HUES48 (cell line): ENCODE results near the gene AMZ1.

Source experiments
- H3K27ac ChIP-seq: one replicate; pipeline ENCODE4 v1.7.0; 2013; ENCODE audit warnings: low read depth, low read length, inconsistent platforms
- H3K27me3 ChIP-seq: 2 replicates; pipeline ENCODE4 v1.6.1; 2013; ENCODE audit warnings: mild to moderate bottlenecking, low read length; ENCODE audit not compliant: control insufficient read depth, insufficient read depth
- H3K36me3 ChIP-seq: 2 replicates; pipeline ENCODE4 v1.6.1; 2013; ENCODE audit warnings: low read length; ENCODE audit not compliant: control insufficient read depth, insufficient read depth
- H3K4me1 ChIP-seq: 2 replicates; pipeline ENCODE4 v1.6.1; 2013; ENCODE audit warnings: mild to moderate bottlenecking, low read length; ENCODE audit not compliant: control insufficient read depth, insufficient read depth
- H3K4me3 ChIP-seq: 2 replicates; pipeline ENCODE4 v1.5.1; 2013; ENCODE audit warnings: mild to moderate bottlenecking, low read depth, low read length
- H3K9ac ChIP-seq: 2 replicates; pipeline ENCODE4 v1.6.1; 2013; ENCODE audit warnings: mild to moderate bottlenecking, low read depth, low read length, moderate library complexity
- H3K9me3 ChIP-seq: 2 replicates; pipeline ENCODE4 v1.6.1; 2013; ENCODE audit warnings: low read length; ENCODE audit not compliant: control insufficient read depth, insufficient read depth

Gene AMZ1

DNA sequence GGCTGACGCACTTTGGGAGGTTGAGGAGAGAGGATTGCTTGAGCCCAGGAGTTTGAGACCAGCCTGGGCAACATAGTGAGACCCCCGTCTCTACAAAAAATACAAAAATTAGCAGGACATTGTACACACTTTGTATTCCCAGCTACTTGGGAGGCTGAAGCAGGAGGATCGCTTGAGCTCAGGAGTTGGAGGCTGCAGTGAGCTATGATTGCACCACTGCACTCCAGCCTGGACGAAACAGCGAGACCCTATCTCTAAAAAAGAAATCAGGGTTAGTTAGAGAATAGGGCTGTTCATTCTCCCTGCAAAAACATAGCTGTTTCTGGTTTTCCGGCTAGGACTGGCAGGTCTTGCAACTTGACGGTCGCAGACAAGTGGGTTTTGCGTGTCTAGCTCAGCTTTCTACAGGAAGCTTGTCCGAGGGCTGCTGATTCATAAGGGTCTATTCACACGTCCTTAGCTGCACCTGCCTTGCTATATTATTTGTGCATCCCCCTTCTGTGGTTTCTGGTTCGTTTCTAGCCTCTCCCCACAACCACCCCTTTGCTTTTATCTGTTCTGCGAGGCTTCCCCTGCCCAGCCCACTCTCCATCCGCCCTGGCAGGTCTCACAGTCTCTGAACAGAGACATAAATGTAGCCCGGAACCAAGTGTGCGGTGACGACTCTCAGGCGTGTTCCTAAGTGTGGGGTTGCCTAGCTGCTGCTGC, 10.7 kb downstream of the AMZ1 start:
- Histone ChIP-seq H3K27ac (no peak overlapping the region), H3K27me3 (no peaks in the 10 kb centered on the region), H3K36me3 (no peaks in the 10 kb centered on the region), H3K4me3 (no peak overlapping the region), H3K9me3 (no peaks in the 10 kb centered on the region), H3K4me1 (no peaks in the 10 kb centered on the region), H3K9ac (no peak overlapping the region)

DNA sequence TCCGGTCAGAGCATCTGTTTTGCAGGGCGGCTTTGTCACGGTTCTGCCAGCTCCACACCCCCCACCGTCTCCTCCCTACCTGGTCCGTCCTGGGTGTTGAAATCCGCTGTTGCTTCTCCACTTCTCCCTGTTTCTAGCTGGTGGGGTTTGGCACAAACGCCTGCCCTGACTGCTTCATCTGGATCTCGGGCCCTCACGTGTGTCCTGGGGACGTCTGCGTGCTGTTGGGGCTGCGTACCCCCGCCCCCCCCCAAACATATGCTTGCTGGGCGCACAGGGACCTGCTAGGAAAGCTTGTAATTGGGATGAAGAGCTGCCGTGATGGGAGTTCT, 11.3 kb downstream of the AMZ1 start:
- no peak overlapping the region for H3K9ac ChIP-seq
- no peak overlapping the region for H3K27ac ChIP-seq
- H3K4me1 ChIP-seq: no peaks in the 10 kb centered on the region
- H3K4me3 ChIP-seq: no peak overlapping the region
- H3K9me3 ChIP-seq: no peaks in the 10 kb centered on the region
- H3K27me3 ChIP-seq: no peaks in the 10 kb centered on the region
- H3K36me3 ChIP-seq: no peaks in the 10 kb centered on the region

DNA sequence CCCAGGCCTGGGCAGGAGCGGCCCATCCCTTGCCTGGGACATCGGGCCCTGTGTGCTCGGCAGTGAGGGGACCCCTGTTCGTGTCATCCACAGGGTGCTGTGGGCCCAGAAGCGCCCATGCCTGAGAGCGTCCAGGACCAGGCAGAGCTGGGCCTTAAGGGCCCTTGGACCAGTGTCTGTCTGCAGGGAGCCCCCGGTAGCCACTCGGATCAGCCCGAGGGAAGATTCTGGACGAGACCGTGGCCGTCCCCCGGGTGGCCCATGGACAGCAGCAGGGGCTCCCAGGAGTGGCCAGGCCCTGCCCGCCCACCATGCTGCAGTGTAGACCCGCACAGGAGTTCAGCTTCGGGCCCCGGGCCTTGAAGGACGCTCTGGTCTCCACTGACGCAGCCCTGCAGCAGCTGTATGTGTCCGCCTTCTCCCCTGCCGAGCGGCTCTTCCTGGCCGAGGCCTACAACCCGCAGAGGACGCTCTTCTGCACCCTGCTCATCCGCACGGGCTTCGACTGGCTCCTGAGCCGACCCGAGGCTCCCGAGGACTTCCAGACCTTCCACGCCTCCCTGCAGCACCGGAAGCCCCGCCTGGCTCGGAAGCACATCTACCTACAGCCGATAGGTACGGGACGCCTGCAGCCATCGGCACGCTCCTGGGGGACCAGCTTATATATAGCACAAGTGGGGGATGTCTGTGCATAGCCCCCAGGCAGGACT, 12.3 kb downstream of the AMZ1 start:
- Histone ChIP-seq H3K36me3 (no peaks in the 10 kb centered on the region), H3K9me3 (no peaks in the 10 kb centered on the region), H3K27ac (no peak overlapping the region), H3K4me3 (no peak overlapping the region), H3K27me3 (no peaks in the 10 kb centered on the region), H3K4me1 (no peaks in the 10 kb centered on the region), H3K9ac (no peak overlapping the region)

DNA sequence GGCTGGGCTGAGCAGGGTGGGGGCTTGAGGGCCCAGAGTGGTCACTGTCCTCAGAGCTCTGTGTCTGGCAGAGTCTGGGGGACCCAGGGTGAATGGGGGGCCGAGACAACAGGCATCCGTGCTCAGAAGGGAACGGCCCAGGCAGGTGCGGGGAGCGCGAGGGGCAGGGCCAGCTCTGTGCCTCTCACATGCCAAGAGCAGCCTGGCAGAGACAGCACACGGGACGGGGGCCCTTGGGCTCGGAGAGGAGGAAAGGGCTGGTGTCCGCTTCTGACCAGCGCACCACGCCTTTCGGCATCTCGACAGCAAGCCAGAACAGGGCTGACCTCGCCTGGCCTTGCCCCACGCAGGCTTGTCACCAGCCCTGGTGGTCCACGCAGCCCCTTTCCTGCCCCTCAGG, 13.4 kb downstream of the AMZ1 start:
- Histone ChIP-seq H3K4me3 (no peak overlapping the region), H3K9me3 (no peaks in the 10 kb centered on the region), H3K4me1 (no peaks in the 10 kb centered on the region), H3K27ac (no peak overlapping the region), H3K9ac (no peak overlapping the region), H3K27me3 (no peaks in the 10 kb centered on the region), H3K36me3 (no peaks in the 10 kb centered on the region)

DNA sequence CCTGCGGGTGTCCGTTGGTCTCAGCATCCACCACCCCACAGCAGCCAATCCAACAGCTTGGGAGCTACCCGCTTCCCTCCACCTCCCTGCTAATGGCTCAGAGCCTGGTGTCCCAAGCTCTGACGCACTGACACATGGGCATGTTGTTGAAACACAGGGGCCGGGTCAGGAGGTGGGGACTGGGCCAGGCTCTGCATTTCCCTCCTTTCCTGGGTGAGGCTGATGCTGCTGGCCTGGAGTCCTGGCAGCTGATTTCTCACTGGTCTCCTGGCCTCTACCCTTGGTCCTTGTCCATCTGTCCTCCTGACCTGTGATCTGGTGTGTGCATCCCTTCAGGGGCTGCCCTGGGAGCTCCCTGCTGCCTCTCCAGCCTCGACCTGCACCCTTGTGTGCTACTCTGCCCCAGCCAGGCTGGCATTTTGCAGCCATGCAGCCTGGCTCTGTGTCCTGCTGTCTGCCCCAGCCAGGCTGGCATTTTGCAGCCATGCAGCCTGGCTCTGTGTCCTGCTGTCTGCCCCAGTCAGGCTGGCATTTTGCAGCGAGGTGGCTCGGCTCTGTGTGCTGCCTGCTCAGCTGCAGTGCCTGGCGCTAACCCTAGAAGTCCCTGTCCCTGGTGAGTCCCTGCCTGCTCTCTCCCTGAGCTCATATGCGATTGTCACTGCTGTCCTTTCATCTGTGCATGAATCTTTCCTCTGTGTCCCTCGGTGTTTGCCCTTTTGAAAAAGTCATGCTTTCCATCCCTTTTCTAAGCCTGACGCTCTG, 14.0 kb downstream of the AMZ1 start:
- Histone ChIP-seq H3K4me1 (no peaks in the 10 kb centered on the region), H3K9me3 (no peaks in the 10 kb centered on the region), H3K27me3 (no peaks in the 10 kb centered on the region), H3K27ac (no peak overlapping the region), H3K9ac (no peak overlapping the region), H3K4me3 (no peak overlapping the region), H3K36me3 (no peaks in the 10 kb centered on the region)

DNA sequence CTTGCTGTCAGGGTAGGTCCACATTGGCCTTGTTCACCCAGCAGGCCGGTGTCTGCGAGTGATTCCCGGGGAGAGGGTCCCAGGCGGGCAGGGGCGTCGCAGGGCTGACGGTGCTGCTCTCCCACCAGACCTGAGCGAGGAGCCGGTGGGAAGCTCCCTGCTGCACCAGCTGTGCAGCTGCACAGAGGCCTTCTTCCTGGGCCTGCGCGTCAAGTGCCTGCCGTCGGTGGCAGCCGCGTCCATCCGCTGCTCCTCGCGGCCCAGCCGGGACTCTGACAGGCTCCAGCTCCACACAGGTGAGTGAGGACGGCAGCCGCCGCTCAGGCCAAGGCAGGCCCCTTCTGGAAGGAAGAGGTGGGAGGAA, 14.6 kb downstream of the AMZ1 start:
- Histone ChIP-seq H3K4me1 (no peaks in the 10 kb centered on the region), H3K4me3 (no peak overlapping the region), H3K27me3 (no peaks in the 10 kb centered on the region), H3K9ac (no peak overlapping the region), H3K27ac (no peak overlapping the region), H3K9me3 (no peaks in the 10 kb centered on the region), H3K36me3 (no peaks in the 10 kb centered on the region)

DNA sequence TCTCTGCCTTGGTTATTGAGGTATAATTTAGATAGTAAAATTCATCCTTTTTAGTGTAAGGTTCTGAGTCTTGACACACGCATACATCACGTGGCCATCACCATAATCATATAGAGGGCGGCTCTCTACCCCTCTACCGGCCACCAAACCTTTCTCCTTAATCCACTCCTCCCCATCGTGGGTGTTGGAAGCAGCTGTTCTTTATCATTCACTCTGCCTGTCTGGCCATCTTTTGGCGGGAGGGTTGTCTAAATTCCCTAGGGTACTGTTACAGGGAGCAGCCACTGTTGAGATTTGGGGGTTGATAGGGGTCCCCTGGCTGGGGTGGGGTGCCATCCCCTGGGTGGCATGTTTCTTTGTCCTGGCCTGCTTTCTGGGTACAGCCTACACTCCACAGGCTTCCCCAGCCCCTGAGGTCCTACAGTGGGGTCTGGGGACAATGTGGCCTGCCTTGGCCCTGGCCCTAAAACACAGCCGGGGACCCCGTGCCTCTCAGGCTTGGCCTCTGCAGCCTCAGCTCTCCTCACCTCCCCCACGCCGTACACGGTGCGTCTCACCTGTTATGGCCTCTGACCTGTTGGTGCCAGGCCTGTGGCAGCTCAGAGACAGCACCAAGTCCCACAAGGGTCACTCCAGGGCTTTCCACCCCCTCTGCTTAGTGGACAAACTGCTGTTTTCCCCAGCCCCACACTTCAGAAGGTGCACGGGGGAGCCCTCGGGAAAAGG, 17.5 kb downstream of the AMZ1 start:
- H3K4me3 ChIP-seq: no peak overlapping the region
- no peaks in the 10 kb centered on the region for H3K27me3 ChIP-seq
- no peak overlapping the region for H3K9ac ChIP-seq
- H3K27ac ChIP-seq: no peak overlapping the region
- no peaks in the 10 kb centered on the region for H3K4me1 ChIP-seq
- no peaks in the 10 kb centered on the region for H3K9me3 ChIP-seq
- no peaks in the 10 kb centered on the region for H3K36me3 ChIP-seq

DNA sequence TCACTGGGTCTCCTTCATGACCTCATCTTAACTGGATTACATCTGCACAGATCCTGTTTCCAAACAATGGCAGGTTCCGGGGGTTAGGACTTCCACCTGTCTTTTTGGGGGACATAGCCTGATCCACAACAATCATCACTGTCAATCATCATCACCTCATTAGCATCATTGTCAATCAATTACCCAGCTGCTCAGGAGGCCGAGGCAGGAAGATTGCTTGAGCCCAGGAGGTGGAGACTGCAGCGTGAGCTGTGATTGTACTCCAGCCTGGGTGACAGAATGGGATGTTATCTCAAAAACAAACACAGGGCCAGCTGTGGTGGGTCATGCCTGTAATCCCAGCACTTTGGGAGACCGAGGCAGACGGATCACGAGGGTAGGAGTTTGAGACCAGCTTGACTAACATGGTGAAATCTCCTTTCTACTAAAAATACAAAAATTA, 18.7 kb downstream of the AMZ1 start:
- no peaks in the 10 kb centered on the region for H3K27me3 ChIP-seq
- no peaks in the 10 kb centered on the region for H3K4me1 ChIP-seq
- H3K4me3 ChIP-seq: no peak overlapping the region
- H3K27ac ChIP-seq: no peak overlapping the region
- H3K9ac ChIP-seq: no peak overlapping the region
- no peaks in the 10 kb centered on the region; the same call in 1 of the 2 replicates for H3K36me3 ChIP-seq
- H3K9me3 ChIP-seq: no peaks in the 10 kb centered on the region

DNA sequence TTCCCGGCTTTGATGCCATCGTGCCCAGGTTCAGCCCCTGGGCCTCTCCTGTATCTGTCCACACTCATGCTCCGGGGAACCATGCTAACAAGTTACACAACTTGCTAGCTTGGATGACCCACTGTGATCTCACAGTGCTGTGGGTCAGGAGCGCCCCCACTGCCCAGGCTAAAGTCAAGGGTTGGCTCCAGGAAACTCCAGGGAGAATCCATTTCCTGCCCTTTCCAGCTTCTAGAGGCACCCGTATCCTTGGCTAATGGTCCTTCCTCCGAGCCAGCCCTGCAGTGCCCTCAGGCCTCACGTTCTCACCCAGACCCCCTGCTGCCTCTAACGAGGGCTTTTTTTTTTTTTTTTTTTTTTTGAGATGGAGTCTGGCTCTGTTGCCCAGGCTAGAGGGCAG, 19.5 kb downstream of the AMZ1 start:
- Histone ChIP-seq H3K9ac (no peak overlapping the region), H3K4me1 (no peaks in the 10 kb centered on the region)

DNA sequence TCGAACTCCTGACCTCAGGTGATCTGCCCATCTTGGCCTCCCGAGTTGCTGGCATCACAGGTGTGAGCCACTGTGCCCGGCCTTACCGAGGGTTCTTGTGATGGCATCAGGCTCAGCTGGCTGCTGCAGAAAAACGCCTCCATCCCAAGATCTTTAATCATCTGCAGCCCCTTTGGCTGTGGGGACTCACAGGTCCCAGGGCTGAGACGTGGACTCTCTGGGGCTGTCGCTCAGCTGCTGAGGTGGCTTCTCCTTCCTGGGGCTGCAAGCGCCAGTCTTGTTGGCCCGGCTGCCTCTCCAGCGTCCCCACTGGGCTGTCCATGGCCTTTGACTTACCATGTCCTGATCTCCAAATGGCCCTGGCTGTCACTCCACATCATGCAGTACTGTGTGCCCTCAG, 20.0 kb downstream of the AMZ1 start:
- H3K9ac ChIP-seq: no peak overlapping the region
- H3K27me3 ChIP-seq: no peaks in the 10 kb centered on the region
- no peak overlapping the region for H3K27ac ChIP-seq
- no peak overlapping the region for H3K4me3 ChIP-seq
- no peaks in the 10 kb centered on the region; the same call in 1 of the 2 replicates for H3K36me3 ChIP-seq
- no peaks in the 10 kb centered on the region for H3K4me1 ChIP-seq
- no peaks in the 10 kb centered on the region for H3K9me3 ChIP-seq

More for the DNA sequence above, 19.5 kb downstream of the AMZ1 start:
- H3K36me3 ChIP-seq: no peaks in the 10 kb centered on the region; the same call in 1 of the 2 replicates
- H3K27ac ChIP-seq: no peak overlapping the region
- no peaks in the 10 kb centered on the region for H3K9me3 ChIP-seq
- no peak overlapping the region for H3K4me3 ChIP-seq
- H3K27me3 ChIP-seq: no peaks in the 10 kb centered on the region
